H9 (cell line): ENCODE results near the gene IFT122. TPM values are rescaled to one million over a fixed set of nuclear protein-coding genes. Genes with fewer than 3 reads are reported as not detected.
A peak's percentile ranks its signal among the peaks of the same experiment; 100 is the strongest.

Experiments
- DNase-seq: peaks from one replicate; pipeline ENCODE4 v3.0.0-alpha.2; 2017
- H2AFZ ChIP-seq: one replicate; pipeline ENCODE4 v1.6.1; 2013; ENCODE audit warnings: mild to moderate bottlenecking, low read length, control low read depth, moderate library complexity
- H2AK5ac ChIP-seq: 2 replicates; pipeline ENCODE4 v1.6.1; 2013; ENCODE audit warnings: low read length, control low read depth, mixed read lengths; ENCODE audit not compliant: insufficient read length
- H2BK120ac ChIP-seq: one replicate; pipeline ENCODE4 v1.6.1; 2013; ENCODE audit warnings: low read depth, mild to moderate bottlenecking, low read length, control low read depth, inconsistent platforms; ENCODE audit not compliant: poor library complexity, severe bottlenecking
- H2BK12ac ChIP-seq: 2 replicates; pipeline ENCODE4 v1.6.1; 2013; ENCODE audit warnings: low read length, control low read depth, mixed read lengths, low read depth; ENCODE audit not compliant: insufficient read length
- H2BK15ac ChIP-seq: 2 replicates; pipeline ENCODE4 v1.6.1; 2013; ENCODE audit warnings: low read depth, low read length, control low read depth
- H2BK20ac ChIP-seq: one replicate; pipeline ENCODE4 v1.6.1; 2013; ENCODE audit warnings: low read depth, mild to moderate bottlenecking, low read length, control low read depth, inconsistent platforms; ENCODE audit not compliant: poor library complexity, severe bottlenecking
- H2BK5ac ChIP-seq: 2 replicates; pipeline ENCODE4 v1.6.1; 2013; ENCODE audit warnings: low read length, control low read depth, mixed read lengths; ENCODE audit not compliant: insufficient read length
- H3K14ac ChIP-seq: 2 replicates; pipeline ENCODE4 v1.6.1; 2013; ENCODE audit warnings: low read length, control low read depth; ENCODE audit not compliant: insufficient read depth
- H3K18ac ChIP-seq: 2 replicates; pipeline ENCODE4 v1.6.1; 2013; ENCODE audit warnings: low read depth, mild to moderate bottlenecking, mixed read lengths, low read length, control low read depth; ENCODE audit not compliant: insufficient read length
- H3K23ac ChIP-seq: 2 replicates; pipeline ENCODE4 v1.6.1; 2013; ENCODE audit warnings: low read length, control low read depth, mixed read lengths, low read depth; ENCODE audit not compliant: insufficient read length
- H3K23me2 ChIP-seq: 2 replicates; pipeline ENCODE4 v1.6.1; 2013; ENCODE audit warnings: low read depth, mild to moderate bottlenecking, mixed read lengths, low read length, control low read depth; ENCODE audit not compliant: insufficient read length, poor library complexity, severe bottlenecking
- H3K27ac ChIP-seq: 2 replicates; pipeline ENCODE4 v1.5.1; 2013; ENCODE audit warnings: low read length, control low read depth, mixed read lengths, low read depth; ENCODE audit not compliant: insufficient read length
- H3K27me3 ChIP-seq: 2 replicates; pipeline ENCODE4 v1.6.1; 2013; ENCODE audit warnings: low read length, control low read depth, inconsistent platforms; ENCODE audit not compliant: insufficient read depth
- H3K4ac ChIP-seq: 2 replicates; pipeline ENCODE4 v1.6.1; 2013; ENCODE audit warnings: low read depth, mild to moderate bottlenecking, control low read depth, inconsistent platforms, low read length, moderate library complexity
- H3K4me1 ChIP-seq: 2 replicates; pipeline ENCODE4 v1.6.1; 2013; ENCODE audit warnings: low read length, control low read depth, inconsistent platforms; ENCODE audit not compliant: insufficient read depth
- H3K4me2 ChIP-seq: 2 replicates; pipeline ENCODE4 v1.6.1; 2013; ENCODE audit warnings: low read length, control low read depth, mixed read lengths; ENCODE audit not compliant: insufficient read length, insufficient read depth
- H3K56ac ChIP-seq: 2 replicates; pipeline ENCODE4 v1.6.1; 2013; ENCODE audit warnings: low read depth, mild to moderate bottlenecking, mixed read lengths, low read length, control low read depth; ENCODE audit not compliant: insufficient read length
- H3K79me1 ChIP-seq: 2 replicates; pipeline ENCODE4 v1.6.1; 2013; ENCODE audit warnings: low read depth, mild to moderate bottlenecking, moderate library complexity, low read length, control low read depth, inconsistent platforms; ENCODE audit not compliant: insufficient read depth, poor library complexity, severe bottlenecking
- H3K79me2 ChIP-seq: 2 replicates; pipeline ENCODE4 v1.6.1; 2013; ENCODE audit warnings: low read length, control low read depth, inconsistent platforms; ENCODE audit not compliant: insufficient read depth
- H3K9ac ChIP-seq: 2 replicates; pipeline ENCODE4 v1.6.1; 2013; ENCODE audit warnings: low read length, control low read depth, mixed read lengths; ENCODE audit not compliant: insufficient read length; ENCODE audit errors: extremely low read depth
- H3K9me3 ChIP-seq: one replicate; pipeline ENCODE4 v1.6.1; 2013; ENCODE audit warnings: low read depth, low read length, inconsistent platforms; ENCODE audit not compliant: control insufficient read depth
- H3T11ph ChIP-seq: one replicate; pipeline ENCODE4 v1.6.1; 2013; ENCODE audit warnings: mild to moderate bottlenecking, low read length, control low read depth, inconsistent platforms
- H4K20me1 ChIP-seq: one replicate; pipeline ENCODE4 v1.6.1; 2013; ENCODE audit not compliant: control insufficient read depth, insufficient read length, insufficient read depth
- H4K5ac ChIP-seq: 2 replicates; pipeline ENCODE4 v1.6.1; 2013; ENCODE audit warnings: low read depth, mild to moderate bottlenecking, mixed read lengths, low read length, control low read depth; ENCODE audit not compliant: insufficient read length
- H4K8ac ChIP-seq: replicated peaks from 2 replicates; pipeline ENCODE4 v1.6.1; 2013; ENCODE audit warnings: low read length, control low read depth, mixed read lengths, low read depth; ENCODE audit not compliant: insufficient read length
- H4K91ac ChIP-seq: 2 replicates; pipeline ENCODE4 v1.6.1; 2013; ENCODE audit warnings: low read depth, mild to moderate bottlenecking, moderate library complexity, mixed read lengths, low read length, control low read depth; ENCODE audit not compliant: insufficient read length
- H3K27ac Mint-ChIP-seq, 3 experiments: 2 replicates in 2 of 3; 3 replicates in 1 of 3; pipeline ENCODE4 v1.8.0; 2020 to 2021; ENCODE audit warnings: mixed read lengths in 3 of 3, mild to moderate bottlenecking in 1 of 3, moderate library complexity in 1 of 3
- H3K27me3 Mint-ChIP-seq: 2 replicates; pipeline ENCODE4 v1.8.0; 2021; ENCODE audit warnings: low read depth, mild to moderate bottlenecking, moderate library complexity, mixed read lengths
- H3K36me3 Mint-ChIP-seq, 3 experiments: 2 replicates in 2 of 3; 3 replicates in 1 of 3; pipeline ENCODE4 v1.8.0; 2020 to 2021; ENCODE audit warnings: low read depth in 3 of 3, mixed read lengths in 3 of 3; ENCODE audit not compliant: insufficient read depth in 1 of 3
- H3K4me1 Mint-ChIP-seq, 2 experiments: 2 replicates each; pipeline ENCODE4 v1.8.0; 2020; ENCODE audit warnings: mixed read lengths in 2 of 2
- H3K4me3 Mint-ChIP-seq, 2 experiments: 2 replicates in 1 of 2; 3 replicates in 1 of 2; pipeline ENCODE4 v1.8.0; 2020 to 2021; ENCODE audit warnings: mild to moderate bottlenecking in 2 of 2, mixed read lengths in 2 of 2, moderate library complexity in 1 of 2
- H3K9me3 Mint-ChIP-seq, 2 experiments: 2 replicates in 1 of 2; 3 replicates in 1 of 2; pipeline ENCODE4 v1.8.0; 2020; ENCODE audit warnings: mild to moderate bottlenecking in 2 of 2, mixed read lengths in 2 of 2, moderate library complexity in 1 of 2
- WGBS: extraction: QIAGEN DNeasy Blood & Tissue Kit; methylation state at CpG from one replicate; pipeline ENCODE4 v1.1.7; 2013; ENCODE audit warnings: missing lambda C conversion rate, low lambda C conversion rate, mixed read lengths; ENCODE audit not compliant: insufficient read length; ENCODE audit errors: extremely low coverage; 5-methylcytosine and 5-hydroxymethylcytosine counted together
- total RNA-seq: library from RNA; stranded (reverse); gene quantifications from 2 replicates; pipeline ENCODE4 v1.2.1, GENCODE V29; 2021
- TF ChIP-seq, protein P1 (sequence below): fragments of 200-600 bp; sonication (generic); conservative IDR thresholded peaks from 3 replicates; pipeline ENCODE4 v1.8.0; 2021; ENCODE audit warnings: antibody characterized with exemption, mild to moderate bottlenecking

Gene IFT122
- total RNA-seq, 1 experiment from 2014 or later = 19.3 TPM

- Histone ChIP-seq H3K27me3 (no peaks in the 10 kb centered on the region), H2BK20ac (no peak overlapping the region), H3K18ac (no peak overlapping the region), H3K79me1 (no peaks in the 10 kb centered on the region), H3K23me2 (no peaks in the 10 kb centered on the region), H4K5ac (no peak overlapping the region), H3K14ac (no peak overlapping the region), H3K4me2 (no peak overlapping the region), H2BK15ac (no peak overlapping the region), H3T11ph (no peak overlapping the region), H4K20me1 (no peaks in the 10 kb centered on the region), H3K9me3 (no peaks in the 10 kb centered on the region), H4K91ac (no peak overlapping the region), H2BK120ac (no peak overlapping the region), H2AFZ (no peak overlapping the region), H2BK5ac (no peak overlapping the region), H2AK5ac (no peak overlapping the region), H3K27ac (no peak overlapping the region), H3K4ac (no peak overlapping the region), H3K9ac (no peak overlapping the region), H3K56ac (no peak overlapping the region), H3K4me1 (no peaks in the 10 kb centered on the region), H2BK12ac (no peak overlapping the region), H3K79me2 (no peaks in the 10 kb centered on the region), H4K8ac (peak overlapping the region; percentile 69), H3K23ac (no peak overlapping the region)
- Mint-ChIP-seq H3K36me3 (peaks cover 0 to 4% (median 0%) of the 10 kb centered on the region in 3 experiments; a peak in 2 of 7 replicates), H3K9me3 (no peaks in the 10 kb centered on the region), H3K27ac (no peak overlapping the region), H3K4me1 (no peaks in the 10 kb centered on the region), H3K4me3 (no peak overlapping the region), H3K27me3 (no peaks in the 10 kb centered on the region)
- DNase-seq = no peak
- TF ChIP-seq, protein P1, sequence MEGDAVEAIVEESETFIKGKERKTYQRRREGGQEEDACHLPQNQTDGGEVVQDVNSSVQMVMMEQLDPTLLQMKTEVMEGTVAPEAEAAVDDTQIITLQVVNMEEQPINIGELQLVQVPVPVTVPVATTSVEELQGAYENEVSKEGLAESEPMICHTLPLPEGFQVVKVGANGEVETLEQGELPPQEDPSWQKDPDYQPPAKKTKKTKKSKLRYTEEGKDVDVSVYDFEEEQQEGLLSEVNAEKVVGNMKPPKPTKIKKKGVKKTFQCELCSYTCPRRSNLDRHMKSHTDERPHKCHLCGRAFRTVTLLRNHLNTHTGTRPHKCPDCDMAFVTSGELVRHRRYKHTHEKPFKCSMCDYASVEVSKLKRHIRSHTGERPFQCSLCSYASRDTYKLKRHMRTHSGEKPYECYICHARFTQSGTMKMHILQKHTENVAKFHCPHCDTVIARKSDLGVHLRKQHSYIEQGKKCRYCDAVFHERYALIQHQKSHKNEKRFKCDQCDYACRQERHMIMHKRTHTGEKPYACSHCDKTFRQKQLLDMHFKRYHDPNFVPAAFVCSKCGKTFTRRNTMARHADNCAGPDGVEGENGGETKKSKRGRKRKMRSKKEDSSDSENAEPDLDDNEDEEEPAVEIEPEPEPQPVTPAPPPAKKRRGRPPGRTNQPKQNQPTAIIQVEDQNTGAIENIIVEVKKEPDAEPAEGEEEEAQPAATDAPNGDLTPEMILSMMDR = no peak
- WGBS = no CpG with 5 or more reads among the region's 6 CpGs
Observed at GRCh38 chr3:129461461-129462146, 21.6 kb downstream of the IFT122 start.
